Amniotic stem cell (primary cell): Measurements from ENCODE around the gene GPALPP1.
"Not testable (repeated sequence)": the region's sequence is repeated elsewhere in the genome, so short reads cannot be mapped to it uniquely, and the experiment has no call there.

Source experiments
- DNase-seq: peaks from one replicate; lab custom pipeline; 2025; lab: John Stamatoyannopoulos, UW

The GPALPP1 gene

GRCh38 chr13:45007225-45007624, 17.9 kb downstream of the GPALPP1 start:
- no peak for DNase-seq

- DNase-seq: no peak
These were observed 18.5 kb downstream of the GPALPP1 start for GRCh38 chr13:45007823-45008222.

- no peak for DNase-seq
These were observed 21.9 kb downstream of the GPALPP1 start for GRCh38 chr13:45011198-45011597.

GRCh38 chr13:45015300-45015699, 26.0 kb downstream of the GPALPP1 start:
- DNase-seq: no peak

- DNase-seq: no peak
These were observed 27.6 kb downstream of the GPALPP1 start for GRCh38 chr13:45016792-45017425.

- DNase-seq: not testable (repeated sequence)
These were observed 30.6 kb downstream of the GPALPP1 start for GRCh38 chr13:45019981-45020380.

- no peak for DNase-seq
These were observed 31.9 kb downstream of the GPALPP1 start for GRCh38 chr13:45021250-45021649.

GRCh38 chr13:45024847-45025246, 35.5 kb downstream of the GPALPP1 start:
- no peak for DNase-seq

- DNase-seq: no peak
These were observed 45.0 kb downstream of the GPALPP1 start for GRCh38 chr13:45034342-45034741.

- DNase-seq: no peak
These were observed 46.9 kb downstream of the GPALPP1 start for GRCh38 chr13:45036206-45036605.

GRCh38 chr13:45040173-45040572, 50.8 kb downstream of the GPALPP1 start:
- DNase-seq: no peak

GRCh38 chr13:45040622-45041021, 51.3 kb downstream of the GPALPP1 start:
- no peak for DNase-seq

- no peak for DNase-seq
These were observed 53.2 kb downstream of the GPALPP1 start for GRCh38 chr13:45042539-45042938.

GRCh38 chr13:45046445-45046844, 57.1 kb downstream of the GPALPP1 start:
- no peak for DNase-seq

GRCh38 chr13:45047394-45048310, 58.3 kb downstream of the GPALPP1 start:
- peak; percentile 89 for DNase-seq

GRCh38 chr13:45048890-45049407, 59.6 kb downstream of the GPALPP1 start:
- DNase-seq: no peak

- no peak for DNase-seq
These were observed 60.1 kb downstream of the GPALPP1 start for GRCh38 chr13:45049478-45049877.

- DNase-seq: no peak
These were observed 62.0 kb downstream of the GPALPP1 start for GRCh38 chr13:45051315-45051714.

- DNase-seq: peak; percentile 22
These were observed 66.0 kb downstream of the GPALPP1 start for GRCh38 chr13:45055198-45055901.

- no peak for DNase-seq
These were observed 66.7 kb downstream of the GPALPP1 start for GRCh38 chr13:45055902-45056648.

GRCh38 chr13:45060062-45060461, 70.7 kb downstream of the GPALPP1 start:
- no peak for DNase-seq
